Measurements from ENCODE around the gene CA4. TPM values are rescaled to one million over a fixed set of nuclear protein-coding genes. Genes with fewer than 3 reads are reported as not detected.
A peak's percentile ranks its signal among the peaks of the same experiment; 100 is the strongest.

The CA4 gene
- total RNA-seq, 1 donor from 2014 or later: 12.9 TPM

GRCh38 chr17:60153606-60154390 is 4.0 kb downstream of the CA4 start:
- peaks cover 91% of the 10 kb centered on the region for H3K27me3 ChIP-seq (ENCODE audit: low read depth)
- H3K36me3 ChIP-seq: no peaks in the 10 kb centered on the region
- peak overlapping the region; percentile 78 for H3K27ac ChIP-seq (replicated peaks)
- no peaks in the 10 kb centered on the region for H3K9me3 ChIP-seq (replicated peaks)
- H3K4me1 ChIP-seq: peaks cover 77% of the 10 kb centered on the region
- DNase-seq: no peak
- intact Hi-C loops (cut with micrococcal nuclease): no loop called here
- no peak for TF ChIP-seq CTCF (IDR thresholded peaks at IDR 0.05; ENCODE audit: borderline replicate concordance)
- H3K4me3 ChIP-seq: peak overlapping the region; percentile 30

GRCh38 chr17:60154616-60155426 is 5.0 kb downstream of the CA4 start:
- Histone ChIP-seq H3K9me3 (replicated peaks) (no peaks in the 10 kb centered on the region), H3K4me3 (peak overlapping the region; percentile 30), H3K36me3 (no peaks in the 10 kb centered on the region), H3K27me3 (ENCODE audit: low read depth) (peaks cover 90% of the 10 kb centered on the region), H3K4me1 (peaks cover 81% of the 10 kb centered on the region), H3K27ac (replicated peaks) (peak overlapping the region; percentile 78)
- no peak for DNase-seq
- intact Hi-C loops (cut with micrococcal nuclease): no loop called here
- TF ChIP-seq CTCF (IDR thresholded peaks at IDR 0.05; ENCODE audit: borderline replicate concordance): no peak

DNA sequence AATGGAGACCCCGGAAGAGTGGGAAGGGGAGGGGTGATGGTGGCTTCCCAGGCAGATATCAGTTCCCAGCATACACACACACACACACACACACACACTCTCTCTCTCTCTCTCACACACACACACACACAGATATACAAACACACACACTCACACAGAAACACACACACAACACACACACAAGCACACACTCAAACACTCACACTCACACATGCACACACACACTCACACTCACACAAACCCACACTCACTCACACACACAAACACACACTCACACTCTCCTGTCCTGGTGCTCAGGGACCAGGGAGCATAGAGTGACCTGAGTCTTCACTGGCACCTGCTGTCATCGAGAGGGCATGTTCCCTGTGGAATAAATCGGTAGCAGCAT is 5.6 kb downstream of the CA4 start:
- no peak for DNase-seq
- no peak for TF ChIP-seq CTCF (IDR thresholded peaks at IDR 0.05; ENCODE audit: borderline replicate concordance)

DNA sequence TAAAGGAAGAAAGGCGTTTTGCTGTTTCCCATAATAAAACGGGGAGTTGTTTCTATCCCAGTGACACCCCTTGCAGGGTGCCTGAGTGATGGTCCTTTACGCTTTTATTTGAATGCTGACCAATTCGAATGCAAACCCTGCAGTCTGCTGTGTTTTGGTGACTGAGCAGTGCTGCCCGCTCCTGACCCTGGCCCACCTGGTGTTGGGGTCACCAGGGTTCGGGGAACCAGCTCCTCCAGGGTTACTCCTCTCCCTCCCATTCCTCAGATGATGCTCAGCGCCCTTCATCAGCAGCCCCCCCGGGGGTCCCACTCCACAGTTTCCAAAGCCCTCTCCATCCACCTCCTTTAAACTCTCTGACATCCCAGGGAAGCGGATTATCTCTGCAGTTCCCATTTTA is 6.0 kb downstream of the CA4 start:
- H3K27me3 ChIP-seq (ENCODE audit: low read depth): peaks cover 88% of the 10 kb centered on the region
- no peaks in the 10 kb centered on the region for H3K36me3 ChIP-seq
- H3K27ac ChIP-seq (replicated peaks): peak overlapping the region; percentile 50
- DNase-seq: no peak
- intact Hi-C loops (cut with micrococcal nuclease): no loop called here
- peaks cover 81% of the 10 kb centered on the region for H3K4me1 ChIP-seq
- no peaks in the 10 kb centered on the region for H3K9me3 ChIP-seq (replicated peaks)
- no peak for TF ChIP-seq CTCF (IDR thresholded peaks at IDR 0.05; ENCODE audit: borderline replicate concordance)
- H3K4me3 ChIP-seq: no peak overlapping the region

More for the DNA sequence above, 5.6 kb downstream of the CA4 start:
- Histone ChIP-seq H3K36me3 (no peaks in the 10 kb centered on the region), H3K4me1 (peaks cover 81% of the 10 kb centered on the region), H3K27ac (replicated peaks) (peak overlapping the region; percentile 78), H3K27me3 (ENCODE audit: low read depth) (peaks cover 88% of the 10 kb centered on the region), H3K9me3 (replicated peaks) (no peaks in the 10 kb centered on the region), H3K4me3 (no peak overlapping the region)
- intact Hi-C loops (cut with micrococcal nuclease): no loop called here

GRCh38 chr17:60156746-60157145 is 7.0 kb downstream of the CA4 start:
- Histone ChIP-seq H3K9me3 (replicated peaks) (no peaks in the 10 kb centered on the region), H3K27ac (replicated peaks) (peak overlapping the region; percentile 50), H3K36me3 (no peaks in the 10 kb centered on the region), H3K4me3 (no peak overlapping the region), H3K27me3 (ENCODE audit: low read depth) (peaks cover 88% of the 10 kb centered on the region), H3K4me1 (peaks cover 86% of the 10 kb centered on the region)
- intact Hi-C loops (cut with micrococcal nuclease): no loop called here
- no peak for DNase-seq
- no peak for TF ChIP-seq CTCF (IDR thresholded peaks at IDR 0.05; ENCODE audit: borderline replicate concordance)
